GM19324 (cell line): Measurements from ENCODE around the gene ZMPSTE24.
"Not testable (repeated sequence)": the region's sequence is repeated elsewhere in the genome, so short reads cannot be mapped to it uniquely, and the experiment has no call there.

ENCODE experiments used
- ATAC-seq: cut with Tn5 transposase; IDR thresholded peaks from one replicate; pipeline ENCODE4 v1.9.1; 2021; ENCODE audit warnings: mild to moderate bottlenecking, moderate library complexity; ENCODE audit not compliant: unreplicated experiment, low FRiP score

The ZMPSTE24 gene

GRCh38 chr1:40316595-40317393 lies 58.8 kb downstream of the ZMPSTE24 start, which contains the start of gene COL9A2:
Gene COL9A2 (minus strand): TSS chr1:40317286. CDS start chr1:40317197, 89 bp downstream.
- ATAC-seq: no peak

- ATAC-seq: no peak
Observed at GRCh38 chr1:40317394-40318074, 59.5 kb downstream of the ZMPSTE24 start.

- no peak for ATAC-seq
Observed at GRCh38 chr1:40318476-40318875, 60.4 kb downstream of the ZMPSTE24 start.

- ATAC-seq: no peak
Observed at GRCh38 chr1:40318970-40319621, 61.1 kb downstream of the ZMPSTE24 start.

- ATAC-seq: not testable (repeated sequence)
Observed at GRCh38 chr1:40331403-40331802, 73.4 kb downstream of the ZMPSTE24 start.

- no peak for ATAC-seq
Observed at GRCh38 chr1:40332695-40333094, 74.7 kb downstream of the ZMPSTE24 start.

GRCh38 chr1:40337443-40337842 lies 79.4 kb downstream of the ZMPSTE24 start:
- ATAC-seq: no peak

GRCh38 chr1:40338745-40339419 lies 80.8 kb downstream of the ZMPSTE24 start:
- ATAC-seq: no peak

- no peak for ATAC-seq
Observed at GRCh38 chr1:40339420-40340323, 81.6 kb downstream of the ZMPSTE24 start.

GRCh38 chr1:40341491-40342380 lies 83.7 kb downstream of the ZMPSTE24 start:
- ATAC-seq: no peak

GRCh38 chr1:40342381-40342717 lies 84.3 kb downstream of the ZMPSTE24 start:
- not testable (repeated sequence) for ATAC-seq
